Activated CD8-positive, alpha-beta memory T cell treated with anti-CD3 and anti-CD28 coated beads, Interleukin-2, amount 50 U/mL, for 1 hour (primary cell): Measurements from ENCODE around the gene RETSAT.
"Not testable (repeated sequence)": the region's sequence is repeated elsewhere in the genome, so short reads cannot be mapped to it uniquely, and the experiment has no call there.

Source experiments
- DNase-seq: peaks from one replicate; pipeline ENCODE4 v3.0.0-alpha.2; 2020; ENCODE audit errors: extremely low read depth

The RETSAT gene

GRCh38 chr2:85330839-85331636 is 23.3 kb downstream of the RETSAT start:
- DNase-seq, result no peak

GRCh38 chr2:85329701-85330100 is 24.6 kb downstream of the RETSAT start:
- DNase-seq, result not testable (repeated sequence)

- no peak for DNase-seq
Observed at GRCh38 chr2:85329181-85329651, 25.1 kb downstream of the RETSAT start.

GRCh38 chr2:85327822-85328617 is 26.3 kb downstream of the RETSAT start, which contains the start of gene TGOLN2:
Gene TGOLN2, minus strand, starts transcription at chr2:85327989. Its CDS starts 27 bp downstream, at chr2:85327962.
- DNase-seq, result peak; percentile 84

GRCh38 chr2:85327160-85327821 is 27.0 kb downstream of the RETSAT start:
- DNase-seq, result peak; percentile 26

GRCh38 chr2:85326406-85327159 is 27.7 kb downstream of the RETSAT start:
- no peak for DNase-seq

GRCh38 chr2:85325466-85325811 is 28.9 kb downstream of the RETSAT start:
- no peak for DNase-seq

GRCh38 chr2:85324639-85325465 is 29.5 kb downstream of the RETSAT start:
- DNase-seq, result no peak

GRCh38 chr2:85323988-85324367 is 30.4 kb downstream of the RETSAT start:
- DNase-seq, result not testable (repeated sequence)

- DNase-seq, result no peak
Observed at GRCh38 chr2:85323351-85323987, 30.9 kb downstream of the RETSAT start.

- no peak for DNase-seq
Observed at GRCh38 chr2:85319796-85320195, 34.5 kb downstream of the RETSAT start.

- DNase-seq, result no peak
Observed at GRCh38 chr2:85318222-85319074, 35.9 kb downstream of the RETSAT start.

- DNase-seq, result not testable (repeated sequence)
Observed at GRCh38 chr2:85315921-85316320, 38.4 kb downstream of the RETSAT start.

- no peak for DNase-seq
Observed at GRCh38 chr2:85314884-85315242, 39.5 kb downstream of the RETSAT start.

- DNase-seq, result no peak
Observed at GRCh38 chr2:85312404-85312803, 41.9 kb downstream of the RETSAT start.

GRCh38 chr2:85310330-85310729 is 44.0 kb downstream of the RETSAT start:
- no peak for DNase-seq

- DNase-seq, result no peak
Observed at GRCh38 chr2:85309699-85310321, 44.5 kb downstream of the RETSAT start.

- DNase-seq, result no peak
Observed at GRCh38 chr2:85308896-85309555, 45.3 kb downstream of the RETSAT start.
